IgD-negative memory B cell (primary cell): ENCODE measurements around the gene ING5. TPM values are rescaled to one million over a fixed set of nuclear protein-coding genes. Genes with fewer than 3 reads are reported as not detected.
"Not testable (repeated sequence)": the region's sequence is repeated elsewhere in the genome, so short reads cannot be mapped to it uniquely, and the experiment has no call there.

ENCODE experiments used
- H3K27ac Mint-ChIP-seq, 3 donors: one replicate each; pipeline ENCODE4 v1.8.0; 2020 to 2022; ENCODE audit warnings: mild to moderate bottlenecking in 3 of 3, mixed read lengths in 3 of 3, moderate library complexity in 1 of 3
- H3K27me3 Mint-ChIP-seq: one replicate; pipeline ENCODE4 v1.8.0; 2021; ENCODE audit warnings: mixed read lengths
- H3K36me3 Mint-ChIP-seq: one replicate; pipeline ENCODE4 v1.8.0; 2020; ENCODE audit warnings: mild to moderate bottlenecking, mixed read lengths
- H3K4me1 Mint-ChIP-seq, 3 donors: one replicate each; pipeline ENCODE4 v1.8.0; 2020 to 2022; ENCODE audit warnings: mixed read lengths in 3 of 3, mild to moderate bottlenecking in 1 of 3
- H3K4me3 Mint-ChIP-seq, 4 donors: one replicate each; pipeline ENCODE4 v1.8.0; 2020 to 2022; ENCODE audit warnings: mild to moderate bottlenecking in 4 of 4, mixed read lengths in 4 of 4, moderate library complexity in 3 of 4
- H3K9me3 Mint-ChIP-seq, 3 donors: one replicate each; pipeline ENCODE4 v1.8.0; 2020 to 2021; ENCODE audit warnings: mixed read lengths in 3 of 3, mild to moderate bottlenecking in 1 of 3
- polyA plus RNA-seq: library from polyadenylated mRNA; unstranded; fragments of 300-500 nt; fragmentation: Illumina TruSeq; gene quantifications from one replicate; pipeline ENCODE4 v1.2.3, GENCODE V29; 2021

ING5 gene
- polyA plus RNA-seq, 1 donor from 2014 or later = 34.0 TPM

DNA sequence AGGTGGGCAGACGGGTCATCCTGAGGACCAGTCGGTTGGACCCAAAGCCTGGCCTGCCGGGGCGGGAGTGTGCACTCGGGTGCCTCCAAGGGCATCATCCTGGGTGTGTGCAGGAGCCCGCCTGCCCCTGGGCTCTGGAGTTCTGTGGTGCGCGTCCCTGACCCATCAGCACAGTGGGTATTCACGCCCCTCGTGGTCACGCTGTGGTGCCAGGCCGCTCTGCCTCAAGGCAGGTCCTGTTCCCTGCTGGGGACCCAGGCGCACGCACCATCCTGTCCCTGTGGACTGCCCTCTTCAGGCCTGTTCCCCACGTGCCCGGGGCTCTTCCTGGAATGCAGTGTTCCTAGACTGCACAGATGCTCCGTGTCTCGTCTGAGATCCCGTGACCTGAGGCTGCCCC lies 18.3 kb downstream of the ING5 start:
- H3K27me3 Mint-ChIP-seq = no peaks in the 10 kb centered on the region
- H3K27ac Mint-ChIP-seq = no peak overlapping the region
- H3K36me3 Mint-ChIP-seq = peaks cover 7% of the 10 kb centered on the region
- no peak overlapping the region for H3K4me3 Mint-ChIP-seq
- H3K9me3 Mint-ChIP-seq = no peaks in the 10 kb centered on the region
- H3K4me1 Mint-ChIP-seq = peaks cover 0 to 2% (median 0%) of the 10 kb centered on the region in 3 donors

GRCh38 chr2:241720560-241720959 lies 18.7 kb downstream of the ING5 start:
- H3K4me3 Mint-ChIP-seq = no peak overlapping the region
- H3K27ac Mint-ChIP-seq = no peak overlapping the region
- H3K27me3 Mint-ChIP-seq = no peaks in the 10 kb centered on the region
- H3K9me3 Mint-ChIP-seq = no peaks in the 10 kb centered on the region
- peaks cover 0 to 2% (median 0%) of the 10 kb centered on the region in 3 donors for H3K4me1 Mint-ChIP-seq
- peaks cover 8% of the 10 kb centered on the region for H3K36me3 Mint-ChIP-seq

DNA sequence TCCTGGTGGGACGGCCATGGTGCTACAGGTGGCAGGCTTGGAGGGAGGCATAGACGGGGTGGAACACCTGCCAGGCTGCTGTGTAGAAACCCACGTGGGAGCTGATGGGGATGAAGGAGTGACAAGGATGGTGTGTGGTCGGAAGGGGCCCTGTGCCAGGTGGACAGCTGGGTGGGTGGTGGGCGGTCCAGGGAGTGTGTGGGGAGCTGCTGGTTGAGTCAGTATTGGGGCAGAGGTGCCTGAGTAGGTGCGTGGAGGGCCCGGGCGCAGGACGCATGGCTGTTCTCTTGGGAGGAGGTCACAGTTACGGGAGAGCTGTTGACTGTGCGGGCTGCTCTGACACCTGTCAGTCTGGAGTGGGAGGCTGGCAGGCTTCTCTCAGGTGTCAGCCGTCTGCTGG lies 20.0 kb downstream of the ING5 start:
- Mint-ChIP-seq H3K27ac (no peak overlapping the region), H3K27me3 (no peaks in the 10 kb centered on the region), H3K4me1 (peaks cover 0 to 2% (median 0%) of the 10 kb centered on the region in 3 donors), H3K36me3 (peaks cover 6% of the 10 kb centered on the region), H3K9me3 (no peaks in the 10 kb centered on the region), H3K4me3 (no peak overlapping the region)

DNA sequence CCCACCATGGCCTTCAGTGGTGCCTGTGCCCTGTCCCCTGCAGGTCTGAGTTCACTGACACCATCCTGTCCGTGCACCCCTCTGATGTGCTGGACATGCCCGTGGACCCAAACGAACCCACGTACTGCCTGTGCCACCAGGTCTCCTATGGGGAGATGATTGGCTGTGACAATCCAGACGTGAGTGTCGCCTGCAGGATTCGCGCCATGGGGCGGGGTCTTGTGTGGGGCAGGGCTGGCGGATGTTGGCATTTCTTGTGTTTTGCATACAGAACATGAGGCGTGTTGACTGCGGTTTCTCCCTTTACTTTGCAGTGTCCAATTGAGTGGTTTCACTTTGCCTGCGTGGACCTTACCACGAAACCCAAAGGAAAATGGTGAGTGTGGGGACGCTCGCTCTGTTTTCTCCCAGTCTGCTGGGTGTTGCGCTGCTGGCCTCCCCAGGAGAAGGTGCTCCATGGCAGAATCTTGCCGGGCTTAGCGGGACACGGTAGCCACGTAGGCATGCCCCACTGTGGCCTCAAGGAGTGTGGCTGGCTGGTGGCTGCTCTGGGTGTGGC lies 21.1 kb downstream of the ING5 start:
- Mint-ChIP-seq H3K36me3 (peaks cover 4% of the 10 kb centered on the region), H3K27me3 (no peaks in the 10 kb centered on the region), H3K27ac (no peak overlapping the region), H3K4me3 (no peak overlapping the region), H3K4me1 (peaks cover 0 to 2% (median 0%) of the 10 kb centered on the region in 3 donors), H3K9me3 (no peaks in the 10 kb centered on the region)

DNA sequence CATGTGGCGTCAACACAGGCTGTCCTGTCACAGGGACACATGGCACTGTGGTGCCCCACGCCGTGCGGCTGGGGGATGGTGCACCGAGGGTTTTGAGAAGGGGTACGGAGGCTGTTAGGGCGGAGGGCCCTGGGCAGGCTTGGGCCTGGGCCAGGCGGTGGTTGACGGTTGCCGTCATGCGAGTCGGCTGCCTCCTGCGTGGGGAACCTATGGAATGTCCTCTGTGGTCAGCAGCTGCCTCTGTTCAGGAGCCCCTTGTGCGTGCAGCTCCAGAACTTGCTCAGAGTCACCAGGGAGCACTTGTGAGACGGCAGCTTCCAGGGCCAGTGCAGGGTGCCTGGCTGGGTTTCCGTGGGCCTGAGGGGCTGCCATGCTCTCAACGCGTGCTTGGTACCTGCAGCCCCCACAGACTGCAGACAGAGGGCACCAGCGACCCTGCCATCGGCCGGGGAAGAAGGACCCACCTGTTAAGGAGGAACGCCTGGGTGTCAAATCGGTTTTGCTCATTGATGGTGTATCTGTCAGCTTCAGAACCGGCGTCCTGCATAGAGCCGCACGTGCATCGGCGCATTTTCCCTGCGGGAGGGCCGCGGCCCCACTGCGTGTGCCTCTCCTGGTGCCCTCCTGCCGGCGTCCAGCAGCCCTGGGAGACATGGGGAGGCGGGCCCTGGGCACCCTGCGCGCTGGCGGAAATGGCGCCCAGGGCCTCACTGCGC lies 22.6 kb downstream of the ING5 start:
- Mint-ChIP-seq H3K27me3 (no peaks in the 10 kb centered on the region), H3K9me3 (no peaks in the 10 kb centered on the region), H3K4me1 (peaks cover 0 to 2% (median 0%) of the 10 kb centered on the region in 3 donors), H3K4me3 (peak overlapping the region in 1 of 4 donors; percentile 17), H3K27ac (no peak overlapping the region), H3K36me3 (peaks cover 4% of the 10 kb centered on the region)

DNA sequence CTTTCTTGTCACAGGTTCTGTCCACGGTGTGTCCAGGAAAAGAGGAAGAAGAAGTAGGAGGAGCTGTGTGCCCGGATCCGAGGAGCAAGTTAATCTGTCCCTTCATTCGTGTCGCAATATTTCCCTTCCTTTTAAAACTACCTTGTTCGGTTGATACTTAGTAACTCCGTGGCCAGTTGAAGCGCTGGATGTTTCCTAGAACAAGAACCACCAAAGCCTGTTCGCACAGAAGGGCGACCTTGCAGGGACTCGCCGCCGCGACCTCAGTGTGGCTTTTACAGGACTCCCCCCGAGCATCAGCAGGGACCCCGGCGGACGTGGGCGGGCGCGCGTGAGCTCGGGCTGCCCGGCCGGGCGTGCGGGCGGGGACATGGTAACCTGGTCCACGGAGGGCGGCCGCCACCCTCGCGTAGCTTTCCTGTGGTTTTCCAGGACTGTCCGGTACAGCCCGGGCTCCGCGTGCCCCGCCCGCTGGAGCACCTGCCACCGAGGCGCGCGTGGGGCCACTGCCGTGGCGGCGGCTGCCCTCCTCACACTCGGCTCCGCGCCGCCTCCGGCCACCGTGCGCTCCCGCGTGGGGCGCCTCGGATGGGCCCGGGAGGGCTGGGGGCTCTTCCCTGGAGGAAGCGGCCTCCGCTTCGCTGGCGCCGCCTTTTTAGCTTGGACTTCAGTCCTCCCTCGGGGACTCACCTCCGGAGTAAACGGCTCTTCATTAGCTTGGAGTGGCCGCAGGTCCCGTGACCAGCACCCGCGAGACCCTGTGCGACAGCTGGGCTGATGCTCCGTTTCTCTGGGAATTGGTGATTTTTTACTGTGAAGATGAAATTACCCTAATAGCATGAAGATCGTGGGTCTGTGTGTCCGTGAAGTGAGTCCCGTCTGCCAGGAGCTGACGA lies 23.4 kb downstream of the ING5 start:
- Mint-ChIP-seq H3K9me3 (no peaks in the 10 kb centered on the region), H3K36me3 (peaks cover 4% of the 10 kb centered on the region), H3K27me3 (no peaks in the 10 kb centered on the region), H3K4me3 (no peak overlapping the region), H3K27ac (peak overlapping the region in 2 of 3 donors; percentile 34 to 87), H3K4me1 (peaks cover 0 to 5% (median 5%) of the 10 kb centered on the region in 3 donors)

DNA sequence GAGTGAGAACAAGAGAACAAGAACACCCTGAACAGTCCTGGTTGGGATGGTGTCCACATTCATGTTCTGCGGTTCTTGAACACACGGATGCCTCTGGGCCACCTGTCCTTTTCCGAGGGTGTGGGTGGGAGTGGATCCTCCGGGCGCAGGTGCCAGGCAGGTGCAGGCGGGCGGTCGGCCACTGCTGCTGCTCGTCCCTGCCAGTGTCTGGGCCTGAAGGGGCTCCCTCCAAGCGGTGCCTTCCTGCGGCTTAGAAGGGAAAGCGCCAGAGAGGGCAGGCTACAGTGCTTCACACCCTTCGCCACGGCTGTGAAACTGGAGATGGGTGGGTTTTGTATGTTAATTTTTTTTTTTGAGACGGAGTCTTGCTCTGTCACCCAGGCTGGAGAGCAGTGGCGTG lies 24.6 kb downstream of the ING5 start:
- peaks cover 4% of the 10 kb centered on the region for H3K36me3 Mint-ChIP-seq
- peaks cover 0 to 10% (median 5%) of the 10 kb centered on the region in 3 donors for H3K4me1 Mint-ChIP-seq
- no peak overlapping the region for H3K27ac Mint-ChIP-seq
- no peaks in the 10 kb centered on the region for H3K9me3 Mint-ChIP-seq
- no peak overlapping the region for H3K4me3 Mint-ChIP-seq
- H3K27me3 Mint-ChIP-seq = no peaks in the 10 kb centered on the region

DNA sequence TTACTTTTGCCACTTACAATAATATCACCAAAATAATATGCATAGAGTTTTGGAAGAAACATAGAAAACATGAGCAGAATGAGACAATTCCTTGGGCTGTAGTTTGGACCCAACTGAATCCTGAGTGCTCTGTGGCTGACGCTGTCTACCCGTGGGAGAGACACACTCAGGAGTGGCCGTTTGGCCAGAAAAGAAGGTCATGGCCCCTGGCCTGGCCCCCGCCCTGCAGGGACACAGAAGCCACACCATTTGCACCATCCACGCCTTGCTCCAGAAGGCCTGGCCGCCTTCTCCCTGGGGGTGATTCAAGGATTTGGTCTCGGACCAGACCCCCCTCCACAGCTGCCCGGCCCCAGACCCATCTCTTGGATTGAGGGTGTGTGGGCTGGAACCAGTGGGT lies 26.2 kb downstream of the ING5 start:
- Mint-ChIP-seq H3K36me3 (peaks cover 3% of the 10 kb centered on the region), H3K27ac (no peak overlapping the region), H3K27me3 (no peaks in the 10 kb centered on the region), H3K4me1 (peaks cover 3 to 15% (median 7%) of the 10 kb centered on the region in 3 donors), H3K9me3 (no peaks in the 10 kb centered on the region), H3K4me3 (no peak overlapping the region)

GRCh38 chr2:241728627-241729026 lies 26.8 kb downstream of the ING5 start:
- H3K36me3 Mint-ChIP-seq = peaks cover 2% of the 10 kb centered on the region
- no peaks in the 10 kb centered on the region for H3K27me3 Mint-ChIP-seq
- H3K9me3 Mint-ChIP-seq = no peaks in the 10 kb centered on the region
- H3K4me1 Mint-ChIP-seq = peaks cover 3 to 15% (median 7%) of the 10 kb centered on the region in 3 donors
- H3K4me3 Mint-ChIP-seq = no peak overlapping the region
- H3K27ac Mint-ChIP-seq = no peak overlapping the region

DNA sequence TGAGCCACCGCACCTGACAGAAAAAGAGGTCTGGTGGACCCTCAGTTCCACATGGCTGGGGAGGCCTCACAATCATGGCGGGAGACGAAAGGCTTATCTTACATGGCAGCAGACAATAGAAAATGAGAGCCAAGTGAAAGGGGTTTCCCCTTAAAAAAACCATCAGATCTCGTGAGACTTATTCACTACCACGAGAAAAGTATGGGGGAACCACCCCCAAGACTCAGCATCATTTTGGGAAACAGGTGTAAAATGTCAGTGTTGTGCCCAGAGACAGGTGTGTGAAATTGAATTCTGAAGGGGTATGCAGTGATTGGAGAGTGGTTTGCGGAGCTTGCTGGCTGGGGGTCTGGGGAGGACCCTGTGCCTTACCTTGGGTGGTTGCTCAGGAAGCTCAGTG lies 28.0 kb downstream of the ING5 start:
- H3K4me3 Mint-ChIP-seq = peak overlapping the region in 2 of 4 donors; percentile 23 to 50
- peaks cover 2% of the 10 kb centered on the region for H3K36me3 Mint-ChIP-seq
- no peaks in the 10 kb centered on the region for H3K9me3 Mint-ChIP-seq
- H3K27ac Mint-ChIP-seq = no peak overlapping the region
- no peaks in the 10 kb centered on the region for H3K27me3 Mint-ChIP-seq
- peaks cover 3 to 15% (median 7%) of the 10 kb centered on the region in 3 donors for H3K4me1 Mint-ChIP-seq

- H3K36me3 Mint-ChIP-seq = no peaks in the 10 kb centered on the region
- no peak overlapping the region for H3K27ac Mint-ChIP-seq
These were observed 28.9 kb downstream of the ING5 start for GRCh38 chr2:241730671-241731293.

DNA sequence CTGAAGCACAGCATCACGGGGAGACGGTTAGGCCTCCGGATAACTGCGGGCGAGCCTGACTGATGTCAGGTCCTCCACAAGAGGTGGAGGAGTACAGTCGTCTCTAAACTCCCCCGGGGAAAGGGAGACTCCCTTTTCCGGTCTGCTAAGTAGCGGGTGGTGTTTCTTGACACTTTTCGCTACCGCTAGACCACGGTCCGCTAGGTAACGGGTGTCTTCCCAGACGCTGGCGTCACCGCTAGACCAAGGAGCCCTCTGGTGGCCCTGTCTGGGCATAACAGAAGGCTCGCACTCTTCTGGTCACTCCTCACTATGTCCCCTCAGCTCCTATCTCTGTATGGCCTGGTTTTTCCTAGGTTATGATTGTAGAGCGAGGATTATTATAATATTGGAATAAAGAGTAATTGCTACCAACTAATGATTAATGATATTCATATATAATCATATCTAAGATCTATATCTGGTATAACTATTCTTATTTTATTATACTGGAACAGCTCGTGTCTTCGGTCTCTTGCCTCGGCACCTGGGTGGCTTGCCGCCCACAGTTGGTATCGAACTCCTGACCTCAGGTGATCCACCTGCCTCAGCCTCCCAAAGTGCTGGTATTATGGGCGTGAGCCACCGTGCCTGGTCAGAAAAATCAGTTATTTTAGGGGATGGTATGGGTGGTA lies 30.8 kb downstream of the ING5 start:
- H3K9me3 Mint-ChIP-seq, H3K36me3 Mint-ChIP-seq, H3K27me3 Mint-ChIP-seq: not testable (repeated sequence)
- Mint-ChIP-seq H3K27ac (peak overlapping the region; percentile 83 to 90 (median 86)), H3K4me1 (peaks cover 7 to 16% (median 9%) of the 10 kb centered on the region in 3 donors), H3K4me3 (peak overlapping the region; percentile 72 to 86 (median 84))

More at GRCh38 chr2:241730671-241731293, 28.9 kb downstream of the ING5 start:
- no peaks in the 10 kb centered on the region for H3K27me3 Mint-ChIP-seq
- H3K4me1 Mint-ChIP-seq = peaks cover 7 to 15% (median 7%) of the 10 kb centered on the region in 3 donors
- H3K4me3 Mint-ChIP-seq = peak overlapping the region in 2 of 4 donors; percentile 72 to 84
- H3K9me3 Mint-ChIP-seq = no peaks in the 10 kb centered on the region

DNA sequence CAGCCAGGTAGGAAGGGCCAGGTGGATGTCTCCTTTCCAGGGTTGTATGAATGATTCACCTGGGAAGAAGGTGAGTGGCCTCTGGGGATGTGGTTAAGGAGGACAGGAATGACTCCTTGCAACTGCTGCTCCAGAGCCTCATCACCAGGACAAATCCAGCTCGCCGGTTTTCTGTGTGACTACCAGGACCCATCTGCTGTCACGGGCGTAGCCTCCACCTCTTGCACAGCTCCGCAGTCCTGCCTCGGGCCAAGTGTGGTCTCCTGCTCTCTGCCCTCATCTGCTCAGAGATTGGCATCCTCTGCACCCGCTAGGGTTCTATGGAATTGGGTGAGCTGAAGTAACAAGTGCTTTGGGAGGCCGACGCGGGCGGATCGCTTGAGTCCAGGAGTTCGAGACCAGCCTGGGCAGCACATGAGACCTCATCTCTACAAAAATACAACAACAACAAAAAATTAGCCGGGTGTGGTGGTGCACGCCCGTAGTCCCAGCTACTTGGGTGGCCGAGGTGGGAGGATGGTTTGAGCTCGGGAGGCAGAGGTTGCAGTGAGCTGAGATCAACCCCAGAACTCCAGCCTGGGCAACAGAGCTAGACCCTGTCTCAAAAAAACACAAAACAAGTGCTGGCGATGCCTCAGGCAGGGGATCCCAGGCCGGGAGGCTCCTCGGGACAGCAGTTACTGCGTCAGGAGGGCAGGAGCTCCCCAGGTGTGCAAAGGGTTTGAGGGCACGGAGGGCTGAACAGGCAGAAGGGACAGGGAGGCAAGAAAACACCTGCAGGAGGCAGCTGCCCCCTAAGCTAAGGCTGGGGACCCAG lies 31.8 kb downstream of the ING5 start:
- H3K36me3 Mint-ChIP-seq = peaks cover 3% of the 10 kb centered on the region
- peak overlapping the region in 2 of 3 donors; percentile 83 to 92 for H3K27ac Mint-ChIP-seq
- H3K27me3 Mint-ChIP-seq = no peaks in the 10 kb centered on the region
- H3K4me3 Mint-ChIP-seq = peak overlapping the region; percentile 68 to 85 (median 80)
- no peaks in the 10 kb centered on the region for H3K9me3 Mint-ChIP-seq
- peaks cover 7 to 17% (median 9%) of the 10 kb centered on the region in 3 donors for H3K4me1 Mint-ChIP-seq

DNA sequence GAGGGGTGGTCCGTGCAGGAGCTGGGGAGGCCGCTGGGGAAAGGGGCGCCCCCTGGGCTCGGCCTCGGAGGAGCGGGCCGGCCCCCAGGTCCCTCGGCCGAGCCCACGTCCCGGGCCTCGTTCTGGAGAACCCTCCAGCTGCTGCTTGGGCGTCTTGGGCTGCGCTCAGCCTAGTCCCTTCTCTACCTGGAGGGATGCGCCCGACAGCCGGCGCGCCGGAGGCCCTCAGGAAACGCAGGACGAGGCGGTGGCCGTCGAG lies 32.3 kb downstream of the ING5 start:
- H3K4me3 Mint-ChIP-seq = peak overlapping the region; percentile 63 to 85 (median 70)
- no peaks in the 10 kb centered on the region for H3K9me3 Mint-ChIP-seq
- peaks cover 3% of the 10 kb centered on the region for H3K36me3 Mint-ChIP-seq
- H3K27me3 Mint-ChIP-seq = no peaks in the 10 kb centered on the region
- peak overlapping the region; percentile 73 to 92 (median 83) for H3K27ac Mint-ChIP-seq
- peaks cover 7 to 18% (median 9%) of the 10 kb centered on the region in 3 donors for H3K4me1 Mint-ChIP-seq
